CD4-positive, alpha-beta T cell treated with Interleukin-17A for 4 hours (primary cell): ENCODE measurements around the gene PTPRJ.
"Not testable (repeated sequence)": the region's sequence is repeated elsewhere in the genome, so short reads cannot be mapped to it uniquely, and the experiment has no call there.

Experiments
- DNase-seq: peaks from one replicate; pipeline ENCODE4 v3.0.0-alpha.2; 2020; ENCODE audit warnings: mixed read lengths

The PTPRJ gene

DNA sequence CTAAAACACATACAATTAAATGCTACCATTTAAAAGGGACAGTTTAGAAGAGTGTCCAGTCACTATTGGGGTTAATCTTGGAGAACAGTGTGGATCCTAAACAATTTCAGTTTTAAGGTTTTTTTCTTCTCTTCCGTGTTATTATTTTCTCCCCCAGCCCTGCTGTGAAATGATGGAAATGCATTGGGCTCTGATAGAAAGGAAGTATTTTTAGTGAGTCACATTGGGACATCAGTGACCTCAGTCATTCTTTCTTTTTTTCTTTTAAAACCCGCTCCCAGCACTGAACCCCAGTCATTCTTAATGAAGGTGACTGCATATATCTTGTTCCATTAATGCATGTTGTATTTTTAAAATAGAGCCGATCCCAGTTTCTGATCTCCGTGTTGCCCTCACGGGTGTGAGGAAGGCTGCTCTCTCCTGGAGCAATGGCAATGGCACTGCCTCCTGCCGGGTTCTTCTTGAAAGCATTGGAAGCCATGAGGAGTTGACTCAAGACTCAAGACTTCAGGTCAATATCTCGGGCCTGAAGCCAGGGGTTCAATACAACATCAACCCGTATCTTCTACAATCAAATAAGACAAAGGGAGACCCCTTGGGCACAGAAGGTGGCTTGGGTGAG is 143.0 kb downstream of the PTPRJ start:
- no peak for DNase-seq

DNA sequence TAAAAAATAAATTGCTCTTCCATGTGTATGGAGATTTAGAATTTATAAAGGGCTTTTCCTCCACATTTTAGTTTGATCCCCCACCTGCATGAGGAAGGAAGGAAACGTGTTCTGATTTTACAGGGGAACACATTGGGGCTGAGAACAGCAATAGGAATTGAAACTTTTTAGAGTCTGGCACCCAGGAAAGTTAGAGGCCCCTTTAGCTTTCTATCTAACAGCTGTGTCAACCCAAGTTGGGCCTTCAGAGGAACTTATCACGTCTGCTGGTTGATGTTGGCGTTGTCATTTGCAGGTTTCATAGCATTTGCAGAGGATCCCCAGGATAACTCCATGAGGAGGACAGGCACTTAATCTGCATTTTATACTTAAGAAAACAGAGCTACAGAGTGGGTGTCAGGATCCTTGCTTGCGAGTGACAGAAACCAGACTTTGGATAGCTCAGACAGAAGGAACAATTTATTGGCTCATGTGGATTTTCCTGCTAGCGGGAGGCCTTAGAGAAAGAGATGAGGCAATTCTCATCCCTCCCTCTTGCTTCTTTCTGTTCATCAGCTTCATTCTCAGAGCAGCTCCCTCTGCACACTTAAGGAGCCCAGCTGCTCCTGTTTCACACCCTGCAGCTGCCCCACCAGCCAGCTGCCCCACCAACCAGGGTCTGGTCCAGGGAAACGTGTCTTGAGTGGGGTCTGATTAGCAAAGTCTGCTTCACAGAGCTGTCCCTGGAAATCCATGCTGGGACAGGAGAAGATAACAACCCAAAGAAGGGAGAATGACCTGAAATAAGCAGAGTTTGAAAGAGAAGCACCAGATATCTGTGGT is 143.8 kb downstream of the PTPRJ start:
- DNase-seq = no peak

- no peak for DNase-seq
These were observed 144.5 kb downstream of the PTPRJ start for GRCh38 chr11:48124880-48125279.

DNA sequence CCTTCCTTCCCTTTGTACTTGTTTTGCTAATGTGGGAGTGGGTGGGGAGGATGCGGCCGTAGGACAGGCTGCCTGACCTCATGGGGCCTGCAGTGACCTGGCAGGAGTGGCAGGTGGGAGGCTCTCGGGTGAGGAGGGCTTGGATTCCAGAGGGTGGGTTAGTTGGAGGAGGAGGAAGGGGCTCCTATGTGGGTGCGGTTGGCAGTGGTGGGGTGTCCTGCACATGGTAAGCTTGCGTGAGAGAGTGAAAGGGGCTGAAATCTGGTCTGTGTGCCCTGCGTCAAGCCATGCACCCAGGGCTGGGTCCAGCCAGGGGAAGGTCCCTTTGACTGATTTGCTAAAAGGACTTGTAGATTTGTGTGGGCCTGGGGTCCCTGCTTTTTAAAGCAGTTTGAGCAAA is 145.5 kb downstream of the PTPRJ start:
- no peak for DNase-seq

DNA sequence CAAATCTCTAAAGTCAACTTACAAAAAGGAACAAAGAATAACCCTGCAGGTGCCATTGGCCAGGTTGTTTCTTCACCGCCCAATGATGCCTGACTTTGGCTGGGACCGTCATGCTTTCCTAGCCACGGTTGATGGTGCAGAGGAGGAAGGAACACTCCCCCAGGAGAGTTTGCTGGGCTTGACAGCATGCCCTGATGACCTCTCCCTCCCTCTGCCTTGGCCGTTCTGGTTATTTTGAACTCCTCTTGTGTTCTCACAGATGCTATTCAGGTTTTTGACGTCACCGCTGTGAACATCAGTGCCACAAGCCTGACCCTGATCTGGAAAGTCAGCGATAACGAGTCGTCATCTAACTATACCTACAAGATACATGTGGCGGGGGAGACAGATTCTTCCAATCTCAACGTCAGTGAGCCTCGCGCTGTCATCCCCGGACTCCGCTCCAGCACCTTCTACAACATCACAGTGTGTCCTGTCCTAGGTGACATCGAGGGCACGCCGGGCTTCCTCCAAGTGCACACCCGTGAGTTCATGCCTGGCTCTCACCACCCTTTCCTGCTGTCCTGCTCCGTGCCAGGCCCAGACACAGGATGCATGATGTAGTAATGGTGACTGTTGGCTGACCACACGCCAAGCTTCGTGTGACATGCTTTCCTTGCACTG is 147.3 kb downstream of the PTPRJ start:
- DNase-seq = no peak

DNA sequence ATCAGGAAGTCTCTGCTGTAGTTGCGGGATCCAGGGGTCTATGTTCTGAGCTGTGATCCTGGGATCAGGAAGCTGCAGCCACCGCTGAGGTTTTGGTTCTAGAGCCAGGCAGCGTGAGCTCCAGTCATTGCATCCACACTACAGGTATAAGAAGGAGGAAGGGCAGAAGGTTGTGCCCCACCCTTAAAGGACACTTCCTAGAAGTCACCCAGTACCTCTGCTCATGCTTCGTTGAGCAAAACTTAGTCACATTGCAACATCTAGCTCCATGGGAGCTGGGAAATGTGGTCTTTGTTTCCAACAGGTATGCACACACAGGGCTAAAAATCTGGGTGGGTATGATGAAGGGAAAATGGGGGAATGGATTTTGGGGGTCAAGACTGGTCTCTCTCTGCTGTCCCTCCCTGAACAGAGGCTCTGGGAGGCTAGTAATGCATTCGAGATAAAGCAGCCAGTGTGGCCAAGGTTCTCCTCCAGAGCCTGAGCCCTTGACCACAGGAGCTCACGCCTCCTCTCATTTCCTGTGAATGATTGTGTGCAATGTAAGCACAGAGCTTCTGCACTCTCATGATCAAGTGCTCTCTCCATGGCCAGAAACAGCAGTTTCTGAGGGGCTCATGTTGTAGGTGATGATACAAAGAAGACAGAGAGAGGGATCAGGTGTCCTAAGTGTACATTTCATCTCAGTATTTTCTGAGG is 149.5 kb downstream of the PTPRJ start:
- no peak for DNase-seq

DNA sequence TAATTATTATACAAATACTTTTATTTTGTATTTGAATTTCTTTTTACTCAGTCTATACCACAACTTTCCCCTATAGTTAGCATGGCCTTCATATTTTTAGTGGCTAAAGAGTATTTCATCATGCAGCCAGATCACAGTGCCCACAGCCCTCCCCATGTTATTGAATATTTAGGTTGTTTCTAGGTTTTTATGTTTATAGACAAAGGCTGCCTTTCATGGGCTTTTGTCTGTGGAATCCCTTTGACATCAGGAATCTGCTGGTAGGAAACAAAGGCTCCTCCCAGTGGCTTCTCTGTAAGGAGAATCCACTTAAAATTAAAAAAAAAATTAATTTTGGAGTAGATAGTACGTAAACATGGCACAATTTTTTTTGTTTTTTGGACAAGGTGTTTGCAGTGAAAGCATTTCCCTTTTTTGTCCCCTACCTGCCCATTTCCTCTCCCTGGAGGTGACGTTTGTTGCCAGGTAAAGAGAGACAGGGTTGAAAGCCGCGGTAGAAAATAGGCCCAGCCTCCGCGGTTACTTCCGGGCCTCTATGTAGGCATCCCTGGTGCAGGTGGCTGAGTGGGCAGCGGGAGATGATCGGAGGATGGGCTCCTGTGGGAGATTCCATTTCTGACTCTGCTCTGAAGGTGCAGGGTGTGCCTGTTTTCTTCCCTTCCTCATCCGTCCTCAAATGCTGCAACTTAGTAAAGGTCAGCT is 154.0 kb downstream of the PTPRJ start:
- DNase-seq = no peak

DNA sequence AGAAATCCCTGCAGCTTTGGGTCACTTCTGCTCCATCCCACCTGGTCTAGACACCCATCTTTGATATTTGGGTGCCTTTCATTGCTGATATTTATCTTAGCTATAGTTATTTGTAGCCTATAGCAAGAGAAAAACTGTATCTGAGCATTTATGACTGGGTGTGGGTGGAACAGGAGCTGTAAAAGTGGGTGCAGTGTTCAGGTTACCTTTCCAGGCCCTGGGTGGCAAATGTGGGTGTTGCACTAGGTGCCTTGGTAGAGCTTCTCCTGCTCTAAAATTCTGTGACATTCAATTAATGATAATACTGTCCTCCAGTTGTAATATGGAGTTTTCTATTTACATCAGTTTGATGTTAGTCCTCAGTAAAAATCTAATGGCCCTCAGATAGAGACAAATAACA is 157.9 kb downstream of the PTPRJ start:
- no peak for DNase-seq

GRCh38 chr11:48139896-48140295 is 159.5 kb downstream of the PTPRJ start:
- DNase-seq = not testable (repeated sequence)

DNA sequence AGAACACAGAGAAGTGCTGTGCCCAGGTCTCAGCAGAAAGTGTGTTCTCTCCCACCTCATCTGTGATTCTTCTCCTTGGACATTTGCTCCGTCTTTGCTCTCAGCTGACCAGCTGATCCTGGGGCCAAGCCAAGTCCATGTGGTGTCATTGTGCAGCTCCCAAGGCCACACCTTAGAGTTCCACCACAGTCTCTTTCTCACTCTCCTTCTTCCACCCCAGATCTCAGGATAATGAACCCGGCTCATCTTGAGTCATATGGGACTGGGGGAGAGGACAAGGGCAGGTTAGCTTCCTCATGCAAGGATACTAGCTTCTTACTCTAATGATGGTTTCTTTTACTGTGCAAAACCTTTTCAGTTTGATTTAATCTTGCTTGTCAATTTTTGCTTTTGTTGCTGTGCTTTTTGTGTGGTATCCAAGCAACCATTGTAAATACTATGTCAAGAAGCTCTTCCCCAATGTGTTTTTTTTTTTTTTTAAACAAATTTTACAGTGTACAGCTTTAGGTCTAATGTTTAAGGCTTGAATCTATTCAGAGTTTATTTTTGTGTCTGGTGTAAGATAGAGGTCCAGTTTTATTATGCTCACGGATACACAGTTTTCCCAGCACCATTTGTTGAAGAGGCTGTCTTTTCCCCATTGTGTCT is 161.2 kb downstream of the PTPRJ start:
- no peak for DNase-seq

DNA sequence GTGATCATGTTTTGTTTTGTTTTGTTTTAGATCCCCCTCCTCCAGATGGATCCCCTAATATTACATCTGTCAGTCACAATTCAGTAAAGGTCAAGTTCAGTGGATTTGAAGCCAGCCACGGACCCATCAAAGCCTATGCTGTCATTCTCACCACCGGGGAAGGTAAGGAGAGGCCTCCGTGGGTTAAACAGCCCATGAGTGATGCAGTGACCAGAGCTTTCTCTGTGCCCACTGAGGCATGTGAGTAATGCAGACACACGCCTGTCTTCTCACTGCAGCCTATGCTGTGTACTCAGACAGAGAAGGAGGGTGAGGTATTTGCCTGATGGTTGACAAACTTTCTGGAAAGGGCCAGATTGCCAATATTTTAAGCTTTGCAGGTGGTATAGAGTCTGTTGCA is 162.5 kb downstream of the PTPRJ start:
- DNase-seq = no peak

DNA sequence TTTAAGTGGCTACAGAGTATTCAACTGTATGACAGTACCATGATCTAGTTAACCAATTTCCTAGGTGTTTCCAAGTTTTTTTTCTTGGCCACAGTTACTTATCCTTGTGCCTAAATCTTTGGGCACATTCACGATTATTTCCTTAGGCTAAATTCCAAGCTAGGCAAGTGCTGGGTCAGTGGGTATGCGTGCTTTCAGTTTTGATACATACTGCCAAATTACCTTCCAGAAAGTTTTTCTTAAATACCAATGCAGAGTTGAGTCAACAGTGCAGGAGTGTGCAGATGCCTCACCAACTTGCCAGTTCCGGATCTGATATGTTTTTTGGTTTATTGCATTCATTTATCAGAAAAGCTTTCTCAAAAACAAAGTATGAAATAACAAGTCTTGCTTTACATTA is 168.4 kb downstream of the PTPRJ start:
- no peak for DNase-seq

GRCh38 chr11:48150213-48150612 is 169.9 kb downstream of the PTPRJ start:
- no peak for DNase-seq

DNA sequence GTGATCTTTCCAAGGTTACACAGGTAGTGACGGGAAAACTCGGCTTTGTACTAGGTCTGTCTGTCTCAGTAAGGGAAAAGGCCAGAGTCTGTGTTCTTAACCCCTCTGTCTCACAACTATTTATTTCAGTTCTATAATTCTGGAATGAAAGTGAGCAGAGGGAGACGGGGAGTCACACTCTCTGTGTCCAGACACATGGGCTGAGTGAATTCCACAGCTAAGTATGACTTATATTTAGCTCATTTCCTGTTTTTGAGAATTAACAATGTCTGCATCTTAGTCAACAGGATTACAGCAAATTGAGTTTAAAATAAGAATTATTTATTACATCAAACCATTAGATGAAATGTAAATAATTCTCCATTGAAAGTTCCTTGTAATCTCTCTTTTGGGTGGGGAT is 173.8 kb downstream of the PTPRJ start:
- DNase-seq = no peak

- no peak for DNase-seq
These were observed 181.9 kb downstream of the PTPRJ start for GRCh38 chr11:48161951-48162884.

GRCh38 chr11:48162885-48163268 is 182.5 kb downstream of the PTPRJ start:
- DNase-seq = no peak

GRCh38 chr11:48163360-48164100 is 183.2 kb downstream of the PTPRJ start:
- DNase-seq = no peak

GRCh38 chr11:48164836-48165235 is 184.5 kb downstream of the PTPRJ start:
- DNase-seq = no peak

- no peak for DNase-seq
These were observed 185.1 kb downstream of the PTPRJ start for GRCh38 chr11:48165426-48165825.

DNA sequence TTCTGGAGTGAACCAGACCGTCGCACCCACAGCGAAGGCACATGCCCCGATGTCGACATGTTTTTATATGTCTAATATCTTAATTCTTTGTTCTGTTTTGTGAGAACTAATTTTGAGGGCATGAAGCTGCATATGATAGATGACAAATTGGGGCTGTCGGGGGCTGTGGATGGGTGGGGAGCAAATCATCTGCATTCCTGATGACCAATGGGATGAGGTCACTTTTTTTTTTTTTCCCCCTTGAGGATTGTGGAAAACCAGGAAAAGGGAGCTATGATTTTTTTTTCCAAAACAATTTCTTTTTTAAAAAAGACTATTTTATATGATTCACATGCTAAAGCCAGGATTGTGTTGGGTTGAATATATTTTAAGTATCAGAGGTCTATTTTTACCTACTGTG is 187.0 kb downstream of the PTPRJ start:
- DNase-seq = no peak
